HCT116 (cell line): ENCODE data around the gene KRTAP5-2.
A peak's percentile ranks its signal among the peaks of the same experiment; 100 is the strongest.

Source experiments
- CTCF ChIP-seq, 3 experiments: fragments of 200-600 bp in 1 of 3; sonication (generic) in 1 of 3; IDR thresholded peaks in 2 of 3; conservative IDR thresholded peaks in 1 of 3; 2 replicates each; pipeline ENCODE4 v1.5.1; 2012 to 2017; ENCODE audit warnings: low read depth in 2 of 3, low read length in 2 of 3, antibody characterized with exemption in 1 of 3, borderline replicate concordance in 1 of 3, control low read depth in 1 of 3, mild to moderate bottlenecking in 1 of 3, mixed read lengths in 1 of 3, mixed run types in 1 of 3, moderate library complexity in 1 of 3; ENCODE audit not compliant: insufficient read depth in 1 of 3
- POLR2AphosphoS5 ChIP-seq: IDR thresholded peaks from 2 replicates; pipeline ENCODE4 v1.6.1; 2011; ENCODE audit warnings: mild to moderate bottlenecking, low read depth, low read length, moderate library complexity

- TF ChIP-seq CTCF (IDR thresholded peaks at IDR 0.05 in 2 of 3, conservative IDR thresholded peaks at IDR 0.05 in 1 of 3; ENCODE audit: borderline replicate concordance in 1 of 3, insufficient read depth in 1 of 3, low read depth in 2 of 3, low read length in 2 of 3), result no peak
- TF ChIP-seq POLR2AphosphoS5, result peak; percentile 36; the same call in 1 of the 2 replicates
These were observed 25.7 kb downstream of the KRTAP5-2 start, which contains the start of gene DUSP8 for GRCh38 chr11:1572197-1573076.
